ENCODE results near the gene LYPD5.

LYPD5 gene

DNA sequence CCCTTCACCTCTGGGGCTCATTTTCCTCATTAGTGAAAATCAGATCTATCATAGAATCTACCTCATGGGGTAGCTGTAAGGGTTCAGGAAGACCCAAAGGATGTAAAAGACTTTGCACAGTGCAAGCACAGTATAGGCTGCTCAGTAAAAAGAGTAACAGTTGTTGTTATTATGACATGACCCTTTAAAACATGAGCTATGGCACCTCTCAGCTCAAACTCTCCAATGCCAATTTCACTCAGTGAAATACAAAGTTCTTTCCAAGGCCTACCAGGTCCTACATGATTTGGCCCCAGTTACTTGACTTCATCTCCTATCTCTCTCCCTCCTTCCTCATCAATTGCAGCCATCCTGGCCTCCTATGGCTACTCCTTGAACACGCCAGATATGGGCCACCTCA, 52.3 kb downstream of the LYPD5 start:
- no peak for DNase-seq

DNA sequence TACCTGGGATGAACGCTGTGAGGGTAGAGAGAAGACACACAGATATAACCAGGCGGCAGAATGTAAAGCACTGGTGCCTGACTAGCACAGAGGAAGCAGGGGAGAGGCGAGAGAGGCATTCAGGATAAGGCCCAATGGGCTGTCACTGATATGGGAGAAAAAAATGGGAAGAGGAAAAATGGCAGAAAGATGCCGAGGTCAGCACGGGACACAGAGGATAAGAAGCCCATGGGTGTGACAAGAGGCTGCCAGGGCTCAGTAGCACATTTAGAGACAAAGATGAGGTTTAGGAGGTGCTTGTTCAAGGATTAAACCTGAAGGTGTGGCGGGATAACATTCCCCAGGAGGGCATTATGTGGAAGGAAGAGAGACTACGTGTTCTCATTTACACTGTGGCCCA, 53.1 kb downstream of the LYPD5 start:
- DNase-seq: no peak

DNA sequence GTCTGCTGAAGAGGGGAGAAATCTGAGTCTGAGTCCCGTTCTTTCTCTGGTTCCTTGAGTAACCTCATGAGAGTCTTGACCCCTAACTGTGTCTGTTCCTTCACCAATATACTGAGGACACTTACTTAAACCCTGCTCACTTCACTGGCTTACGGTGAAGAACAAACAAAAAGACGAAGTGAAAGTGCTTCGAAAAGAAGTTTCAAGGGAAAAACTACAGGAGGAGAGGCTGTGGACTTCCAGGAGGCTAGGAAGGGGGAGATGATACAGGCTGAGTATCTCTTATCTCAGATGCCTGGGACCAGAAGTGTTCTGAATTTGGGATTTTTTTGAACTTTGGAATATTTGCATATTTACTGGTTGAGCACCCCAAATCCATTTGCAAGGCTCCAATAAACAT, 53.6 kb downstream of the LYPD5 start:
- no peak for DNase-seq

DNA sequence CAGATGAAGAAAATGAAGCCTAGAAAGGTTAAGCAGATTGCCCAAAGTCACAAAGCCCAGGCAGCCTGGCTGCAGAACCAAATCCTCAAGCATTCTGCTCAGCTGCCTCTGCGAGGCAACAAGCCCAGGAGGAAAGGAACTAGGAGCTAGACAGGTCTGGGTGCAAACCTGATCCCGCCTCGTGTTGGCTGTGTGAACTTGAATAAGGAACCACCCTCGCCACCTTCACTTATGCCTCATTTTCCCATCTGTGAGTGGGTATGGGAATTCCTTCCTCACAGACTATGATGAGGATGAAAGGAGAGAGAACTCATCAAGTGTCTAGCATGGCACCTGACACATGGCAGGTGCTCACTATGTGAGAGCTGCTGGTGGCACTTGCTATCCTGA, 54.0 kb downstream of the LYPD5 start:
- no peak for DNase-seq

DNA sequence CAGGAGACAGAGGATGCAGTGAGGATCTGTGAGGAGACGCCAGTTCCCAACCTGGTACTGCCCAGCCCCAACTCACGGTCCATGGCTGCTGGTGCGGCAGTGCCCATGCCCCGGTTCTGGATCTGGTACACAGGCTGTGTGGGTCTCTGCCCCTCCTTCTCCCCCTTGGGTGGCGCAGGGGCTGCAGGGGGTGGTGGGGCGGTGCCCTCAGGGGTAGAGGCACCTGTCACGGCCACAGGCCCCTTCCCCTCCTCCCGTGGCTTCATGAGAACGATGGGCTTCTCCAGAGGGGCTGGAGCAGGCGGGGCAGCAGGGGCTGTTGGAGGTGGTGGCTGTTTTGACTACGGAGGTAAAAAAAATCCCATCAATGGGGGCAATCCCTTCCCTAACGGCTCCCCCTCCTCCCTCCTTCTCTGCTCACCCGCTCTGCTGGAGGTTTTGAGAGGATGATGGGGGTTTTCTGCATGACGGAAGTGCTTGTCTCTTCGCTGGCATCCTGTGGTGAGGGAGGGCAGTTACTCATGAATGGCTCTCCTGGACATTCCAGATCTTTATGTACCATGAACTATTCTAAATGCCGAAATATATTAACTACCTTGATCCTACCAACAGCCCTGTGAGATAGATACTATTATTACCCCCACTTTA, 54.6 kb downstream of the LYPD5 start:
- DNase-seq: no peak
